Keratinocyte (primary cell): ENCODE measurements around the gene EXOC4. TPM values are rescaled to one million over a fixed set of nuclear protein-coding genes. Genes with fewer than 3 reads are reported as not detected.

ENCODE experiments used
- DNase-seq: peaks from one replicate; pipeline ENCODE4 v3.0.0-alpha.2; 2011; ENCODE audit warnings: low read depth, missing footprints, low spot score
- FAIRE-seq: peaks from 2 replicates; lab custom pipeline; 2011; peaks lifted over from hg19 to GRCh38; lab: Jason Lieb, UNC
- H2AFZ ChIP-seq: 2 replicates; pipeline ENCODE4 v1.6.0; 2012; ENCODE audit warnings: low read length, control low read depth, inconsistent platforms; ENCODE audit not compliant: control insufficient read depth
- H3K27ac ChIP-seq: 2 replicates; pipeline ENCODE4 v1.5.1; 2011; ENCODE audit warnings: low read length; ENCODE audit not compliant: control insufficient read depth, insufficient read depth
- H3K27me3 ChIP-seq: 3 replicates; pipeline ENCODE4 v1.6.0; 2011; ENCODE audit warnings: low read length; ENCODE audit not compliant: control insufficient read depth, insufficient read depth; ENCODE audit errors: extremely low read depth
- H3K36me3 ChIP-seq, 2 experiments: 2 replicates in 1 of 2; 3 replicates in 1 of 2; pipeline ENCODE4 v1.5.1; 2011; ENCODE audit warnings: low read length in 2 of 2, mild to moderate bottlenecking in 1 of 2; ENCODE audit not compliant: control insufficient read depth in 2 of 2, insufficient read depth in 2 of 2; ENCODE audit errors: extremely low read depth in 1 of 2
- H3K4me1 ChIP-seq: 3 replicates; pipeline ENCODE4 v1.5.1; 2011; ENCODE audit warnings: low read length; ENCODE audit not compliant: control insufficient read depth, insufficient read depth; ENCODE audit errors: extremely low read depth
- H3K4me2 ChIP-seq: 3 replicates; pipeline ENCODE4 v1.6.0; 2011; ENCODE audit warnings: low read depth, low read length; ENCODE audit not compliant: control insufficient read depth, insufficient read depth; ENCODE audit errors: extremely low read depth
- H3K4me3 ChIP-seq, 3 experiments: fragments of 200-600 bp in 1 of 3; sonication (generic) in 1 of 3; 2 replicates in 2 of 3; 3 replicates in 1 of 3; pipeline ENCODE4 v1.5.1; 2011 to 2016; ENCODE audit warnings: low read length in 3 of 3, mild to moderate bottlenecking in 3 of 3, control low read depth in 2 of 3, inconsistent platforms in 1 of 3, low read depth in 1 of 3, mixed read lengths in 1 of 3, mixed run types in 1 of 3, moderate library complexity in 1 of 3; ENCODE audit not compliant: control insufficient read depth in 2 of 3, insufficient read depth in 2 of 3; ENCODE audit errors: extremely low read depth in 1 of 3
- H3K79me2 ChIP-seq: 2 replicates; pipeline ENCODE4 v1.6.0; 2012; ENCODE audit warnings: low read length; ENCODE audit not compliant: control insufficient read depth, insufficient read depth
- H3K9ac ChIP-seq: 3 replicates; pipeline ENCODE4 v1.6.0; 2011; ENCODE audit warnings: low read length; ENCODE audit not compliant: control insufficient read depth, insufficient read depth; ENCODE audit errors: extremely low read depth
- H3K9me1 ChIP-seq: 3 replicates; pipeline ENCODE4 v1.6.0; 2011; ENCODE audit warnings: low read length; ENCODE audit not compliant: control insufficient read depth, insufficient read depth; ENCODE audit errors: extremely low read depth
- H3K9me3 ChIP-seq: 2 replicates; pipeline ENCODE4 v1.5.1; 2012; ENCODE audit warnings: low read depth, low read length; ENCODE audit not compliant: control insufficient read depth
- H4K20me1 ChIP-seq: 3 replicates; pipeline ENCODE4 v1.6.0; 2011; ENCODE audit warnings: low read length; ENCODE audit not compliant: control insufficient read depth, insufficient read depth; ENCODE audit errors: extremely low read depth
- EZH2 ChIP-seq: IDR thresholded peaks from one replicate; pipeline ENCODE4 v1.6.1; 2012; ENCODE audit warnings: inconsistent platforms, mild to moderate bottlenecking, low read length, moderate library complexity
- dilution Hi-C: fragments of 300-500 bp; cut with MboI; formaldehyde crosslinking; loops from one replicate; pipeline ENCODE4 v1.7.0; 2020; ENCODE audit warnings: low sequenced_read_pairs; ENCODE audit not compliant: extremely low pct_ligation_motif_present
- polyA plus RNA-seq, 5 experiments: library from polyadenylated mRNA; depleted of rRNA in 3 of 5; stranded (reverse) in 3 of 5; stranded (forward) in 1 of 5; unstranded in 1 of 5; fragments of >200 nt; gene quantifications; 1 replicate in 1 of 5; 2 replicates in 3 of 5; 3 replicates in 1 of 5; pipeline versions ENCODE4 v1.2.1 to v1.2.3, GENCODE V29; 2011 to 2012; ENCODE audit warnings: missing spikeins in 2 of 5, low read depth in 1 of 5, low replicate concordance in 1 of 5
- TF ChIP-seq, protein P1 (sequence below), 3 experiments: IDR thresholded peaks in 1 of 3; conservative IDR thresholded peaks in 1 of 3; optimal IDR thresholded peaks in 1 of 3; 2 replicates in 2 of 3; 3 replicates in 1 of 3; pipeline versions ENCODE3 to v1.5.1; 2011; ENCODE audit warnings: low read length in 3 of 3, mild to moderate bottlenecking in 3 of 3, moderate library complexity in 2 of 3, control low read depth in 1 of 3, inconsistent platforms in 1 of 3; ENCODE audit not compliant: insufficient read depth in 2 of 3; ENCODE audit errors: extremely low read depth in 1 of 3

Gene EXOC4
- polyA plus RNA-seq, 1 donor (not counting 4 experiments of a cell fraction or from before 2014, with no cell fraction given) = 52.6 TPM

DNA sequence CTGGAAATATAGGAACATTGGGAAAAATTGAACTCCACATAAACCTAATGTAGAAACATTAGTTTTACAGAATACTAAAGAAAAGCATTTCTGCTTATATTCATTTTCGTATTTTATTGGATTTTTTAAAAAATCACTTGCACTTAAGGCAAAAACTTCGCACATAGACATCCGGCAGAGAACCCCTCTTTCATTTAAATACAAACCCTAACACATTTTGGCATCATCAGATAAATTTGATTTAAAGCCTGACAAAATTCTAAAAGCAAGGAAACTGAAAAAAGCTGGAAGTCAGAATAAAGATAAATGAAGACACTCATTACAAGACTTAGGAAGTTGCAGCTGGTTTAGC is 396 bp upstream of the EXOC4 start:
- DNase-seq (no peak), FAIRE-seq (no peak)
- no peaks in the 10 kb centered on the region for H3K36me3 ChIP-seq
- no peaks in the 10 kb centered on the region for H3K27me3 ChIP-seq
- H3K79me2 ChIP-seq = peaks cover 39% of the 10 kb centered on the region
- H3K27ac ChIP-seq = no peak overlapping the region
- H2AFZ ChIP-seq = peak overlapping the region; percentile 73
- no peaks in the 10 kb centered on the region for H3K9me1 ChIP-seq
- dilution Hi-C loops = no loop called here
- H3K4me3 ChIP-seq = peak overlapping the region in 1 of 3 experiments; percentile 43
- no peaks in the 10 kb centered on the region for H4K20me1 ChIP-seq
- H3K9me3 ChIP-seq = no peaks in the 10 kb centered on the region
- peak overlapping the region; percentile 56 for H3K4me2 ChIP-seq
- H3K9ac ChIP-seq = no peak overlapping the region
- TF ChIP-seq EZH2 = no peak
- TF ChIP-seq, protein P1, sequence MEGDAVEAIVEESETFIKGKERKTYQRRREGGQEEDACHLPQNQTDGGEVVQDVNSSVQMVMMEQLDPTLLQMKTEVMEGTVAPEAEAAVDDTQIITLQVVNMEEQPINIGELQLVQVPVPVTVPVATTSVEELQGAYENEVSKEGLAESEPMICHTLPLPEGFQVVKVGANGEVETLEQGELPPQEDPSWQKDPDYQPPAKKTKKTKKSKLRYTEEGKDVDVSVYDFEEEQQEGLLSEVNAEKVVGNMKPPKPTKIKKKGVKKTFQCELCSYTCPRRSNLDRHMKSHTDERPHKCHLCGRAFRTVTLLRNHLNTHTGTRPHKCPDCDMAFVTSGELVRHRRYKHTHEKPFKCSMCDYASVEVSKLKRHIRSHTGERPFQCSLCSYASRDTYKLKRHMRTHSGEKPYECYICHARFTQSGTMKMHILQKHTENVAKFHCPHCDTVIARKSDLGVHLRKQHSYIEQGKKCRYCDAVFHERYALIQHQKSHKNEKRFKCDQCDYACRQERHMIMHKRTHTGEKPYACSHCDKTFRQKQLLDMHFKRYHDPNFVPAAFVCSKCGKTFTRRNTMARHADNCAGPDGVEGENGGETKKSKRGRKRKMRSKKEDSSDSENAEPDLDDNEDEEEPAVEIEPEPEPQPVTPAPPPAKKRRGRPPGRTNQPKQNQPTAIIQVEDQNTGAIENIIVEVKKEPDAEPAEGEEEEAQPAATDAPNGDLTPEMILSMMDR (optimal IDR thresholded peaks at IDR 0.05 in 1 of 3, IDR thresholded peaks at IDR 0.05 in 1 of 3, conservative IDR thresholded peaks at IDR 0.05 in 1 of 3; ENCODE audit: extremely low read depth in 1 of 3, insufficient read depth in 2 of 3, low read length in 3 of 3) = no peak
- H3K4me1 ChIP-seq = peaks cover 7% of the 10 kb centered on the region

DNA sequence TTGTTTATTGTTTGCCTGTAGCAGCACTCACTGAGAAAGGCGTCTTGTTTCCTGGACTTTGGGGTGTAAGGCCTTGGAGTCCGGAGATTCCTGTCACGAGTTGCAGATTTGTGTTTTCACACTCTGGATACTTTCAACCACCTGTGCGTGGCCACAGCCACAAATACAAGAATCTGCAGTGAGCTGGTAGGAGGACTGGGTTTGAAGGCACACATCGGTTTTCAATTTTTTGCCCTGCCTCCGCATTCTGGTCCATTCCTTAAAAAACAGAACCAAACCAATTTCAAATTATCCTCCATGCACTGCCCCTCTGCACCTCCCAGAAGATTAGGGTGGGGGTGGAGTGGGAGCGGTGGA is 619 bp downstream of the EXOC4 start:
- Histone ChIP-seq H3K27me3 (no peaks in the 10 kb centered on the region), H2AFZ (peak overlapping the region; percentile 97), H3K4me1 (peaks cover 7% of the 10 kb centered on the region), H3K27ac (peak overlapping the region; percentile 91), H3K79me2 (peaks cover 47% of the 10 kb centered on the region), H3K4me3 (peak overlapping the region; percentile 88 to 99 (median 97)), H3K4me2 (peak overlapping the region; percentile 92), H4K20me1 (no peaks in the 10 kb centered on the region), H3K9ac (peak overlapping the region; percentile 93), H3K36me3 (no peaks in the 10 kb centered on the region), H3K9me3 (no peaks in the 10 kb centered on the region), H3K9me1 (no peaks in the 10 kb centered on the region)
- DNase-seq = no peak
- no peak for FAIRE-seq
- dilution Hi-C loops = no loop called here
- TF ChIP-seq, protein P1 (optimal IDR thresholded peaks at IDR 0.05 in 1 of 3, IDR thresholded peaks at IDR 0.05 in 1 of 3, conservative IDR thresholded peaks at IDR 0.05 in 1 of 3; ENCODE audit: extremely low read depth in 1 of 3, insufficient read depth in 2 of 3, low read length in 3 of 3) = no peak
- no peak for TF ChIP-seq EZH2
